CD4-positive, alpha-beta T cell treated with Interleukin-15 for 4 hours (primary cell): ENCODE measurements around the gene BCL2L14.

Experiments
- DNase-seq: peaks from one replicate; pipeline ENCODE4 v3.0.0-alpha.2; 2020; ENCODE audit warnings: low spot score

The BCL2L14 gene

GRCh38 chr12:12070674-12071656 is at the start of gene BCL2L14:
Gene BCL2L14, plus strand, starts transcription at chr12:12070939. Its CDS starts 8,367 bp downstream, at chr12:12079306.
- peak; percentile 19 for DNase-seq

DNA sequence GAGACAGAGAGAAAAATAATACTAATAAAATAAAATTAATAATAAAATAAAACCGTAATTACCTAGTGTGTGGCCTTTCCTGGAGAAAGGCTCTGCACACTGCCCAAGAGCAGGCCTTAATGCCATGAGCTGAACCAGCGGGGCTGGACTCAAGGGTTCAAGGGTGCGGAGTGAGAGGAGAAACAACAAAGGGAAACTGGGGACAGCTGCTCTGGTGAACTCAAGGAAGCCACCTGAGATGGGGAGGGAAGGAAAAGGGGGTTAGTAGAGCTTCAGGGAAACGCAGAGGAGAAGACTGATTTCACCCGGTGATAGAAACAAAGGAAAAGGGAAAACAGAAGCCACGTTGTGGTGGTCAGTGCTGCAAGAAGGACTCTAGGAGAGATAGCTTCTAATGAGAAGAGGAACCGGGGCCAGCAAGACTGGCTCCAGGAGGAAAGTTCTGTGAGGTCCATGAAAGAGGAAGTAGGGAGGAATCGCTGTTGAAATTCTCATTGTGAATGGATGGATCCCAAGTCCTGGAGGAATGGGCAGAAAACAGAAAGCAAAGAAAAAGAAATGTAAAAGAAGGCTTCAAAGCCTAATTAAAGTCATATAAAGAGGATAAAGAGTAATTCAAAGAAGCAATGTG is 48.3 kb upstream of the BCL2L14 start:
- no peak for DNase-seq

DNA sequence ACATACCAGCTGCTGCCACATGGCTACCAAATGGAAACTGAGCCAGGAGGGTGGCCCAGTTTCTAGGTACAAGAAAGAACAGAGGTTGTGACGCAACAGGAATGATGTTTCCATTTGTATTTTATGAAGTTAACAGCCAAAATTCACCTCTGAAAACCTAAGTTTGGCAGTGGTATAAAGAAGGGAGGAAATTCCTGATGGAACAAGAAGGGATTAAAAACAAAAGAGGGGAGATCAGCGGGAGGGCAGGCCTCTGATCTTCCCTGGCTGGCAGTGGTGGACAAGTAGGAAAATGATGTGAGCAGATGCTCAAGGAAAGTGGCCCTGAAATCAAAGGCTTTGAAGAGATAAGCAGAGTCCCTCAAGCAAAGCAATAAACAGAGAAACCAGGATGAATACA is 47.3 kb upstream of the BCL2L14 start:
- no peak for DNase-seq

GRCh38 chr12:12024911-12025682 is 45.6 kb upstream of the BCL2L14 start:
- DNase-seq, result peak; percentile 47

DNA sequence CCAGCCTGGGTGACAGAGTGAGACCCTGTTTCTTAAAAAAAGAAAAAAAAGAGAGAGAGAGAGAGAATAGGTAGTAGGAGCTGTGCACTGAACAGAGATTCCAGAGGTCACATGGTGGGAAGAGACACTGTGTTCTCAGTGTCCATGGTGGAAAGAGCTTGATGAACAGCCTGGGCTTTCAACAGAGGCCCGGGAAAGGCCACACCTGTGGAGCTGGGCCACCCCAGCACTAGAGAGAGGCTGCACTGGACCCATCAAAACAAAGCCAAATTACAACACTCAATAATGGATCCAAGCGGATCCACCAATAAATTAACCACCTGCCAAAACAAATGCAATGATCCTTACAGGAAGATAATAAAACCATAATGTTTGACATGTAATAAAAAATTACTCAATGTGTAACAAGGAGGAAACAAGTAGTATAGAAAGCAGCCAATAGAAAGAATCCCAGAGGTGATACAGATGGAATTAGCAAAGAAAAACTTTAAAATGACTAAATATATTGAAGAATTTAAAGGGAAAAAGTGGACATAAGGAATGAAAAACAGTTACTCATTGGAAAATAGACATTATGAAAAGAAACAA is 44.8 kb upstream of the BCL2L14 start:
- no peak for DNase-seq

- DNase-seq, result no peak
Measured at GRCh38 chr12:12028668-12029402, 41.9 kb upstream of the BCL2L14 start.

DNA sequence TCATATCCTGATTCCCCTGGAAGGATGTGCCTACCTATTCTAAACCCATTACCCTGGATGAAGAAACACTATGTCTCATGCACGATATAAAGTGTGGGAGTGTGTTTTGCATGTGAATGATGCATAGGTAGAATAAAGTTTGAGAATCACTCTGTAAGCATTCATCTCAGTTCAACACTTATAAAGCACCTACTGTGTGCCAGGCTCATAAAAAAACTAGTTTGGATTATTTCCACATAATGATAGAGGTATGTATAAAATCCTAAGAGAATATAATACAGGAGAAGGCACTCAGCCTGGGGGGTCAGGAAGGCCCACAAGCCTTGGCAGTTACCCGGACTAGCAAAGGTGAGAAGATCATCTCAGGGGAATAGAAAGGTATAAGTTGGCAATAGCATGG is 41.1 kb upstream of the BCL2L14 start:
- no peak for DNase-seq

DNA sequence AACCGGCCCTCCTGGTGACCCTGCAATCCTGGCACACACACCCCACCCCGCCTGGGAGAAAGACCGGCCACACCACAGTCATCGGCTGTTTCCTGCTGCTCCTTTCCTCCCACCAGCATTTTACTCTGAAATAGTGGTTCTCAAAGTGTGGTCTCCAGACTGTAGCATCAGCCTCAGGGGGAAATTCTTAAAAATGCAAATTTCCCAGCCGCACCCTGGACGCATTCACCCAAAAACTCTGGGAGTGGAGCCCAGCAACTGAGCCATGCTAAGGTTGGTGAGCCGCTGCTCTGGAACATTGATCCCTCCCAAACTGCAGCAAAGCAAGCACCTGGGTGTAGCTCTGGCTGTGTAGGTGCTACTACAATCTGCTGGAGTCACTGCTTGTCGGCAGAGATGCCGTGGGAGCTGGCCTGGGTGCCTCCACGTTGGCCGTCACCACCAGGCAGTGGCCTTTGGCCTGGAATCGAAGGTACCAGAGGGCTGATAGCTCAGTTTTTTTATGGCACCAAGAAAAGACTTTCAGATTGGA is 38.4 kb upstream of the BCL2L14 start:
- DNase-seq, result no peak

GRCh38 chr12:12032851-12033797 is 37.6 kb upstream of the BCL2L14 start:
- DNase-seq, result peak; percentile 62

DNA sequence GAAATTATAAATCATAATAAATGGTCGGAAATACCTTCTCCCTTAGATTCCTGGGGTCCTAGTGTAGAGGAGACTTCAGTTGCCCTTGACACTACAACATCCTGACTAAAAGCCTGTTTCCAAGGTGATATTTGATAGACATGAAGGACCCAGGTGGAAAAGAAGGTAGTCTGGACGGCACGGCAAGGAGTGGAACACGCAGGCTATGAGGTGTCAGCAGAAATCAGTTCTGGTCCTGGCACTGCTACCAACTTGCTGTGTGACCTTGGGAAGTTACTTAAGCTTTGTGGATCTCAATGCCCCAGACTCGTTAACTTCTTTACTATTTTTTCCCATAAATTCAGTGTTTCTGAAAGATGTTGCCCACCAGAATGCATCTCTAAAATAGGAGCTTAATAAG is 36.9 kb upstream of the BCL2L14 start:
- DNase-seq, result no peak

GRCh38 chr12:12034344-12034743 is 36.4 kb upstream of the BCL2L14 start:
- DNase-seq, result no peak

GRCh38 chr12:12035229-12035628 is 35.5 kb upstream of the BCL2L14 start:
- no peak for DNase-seq

DNA sequence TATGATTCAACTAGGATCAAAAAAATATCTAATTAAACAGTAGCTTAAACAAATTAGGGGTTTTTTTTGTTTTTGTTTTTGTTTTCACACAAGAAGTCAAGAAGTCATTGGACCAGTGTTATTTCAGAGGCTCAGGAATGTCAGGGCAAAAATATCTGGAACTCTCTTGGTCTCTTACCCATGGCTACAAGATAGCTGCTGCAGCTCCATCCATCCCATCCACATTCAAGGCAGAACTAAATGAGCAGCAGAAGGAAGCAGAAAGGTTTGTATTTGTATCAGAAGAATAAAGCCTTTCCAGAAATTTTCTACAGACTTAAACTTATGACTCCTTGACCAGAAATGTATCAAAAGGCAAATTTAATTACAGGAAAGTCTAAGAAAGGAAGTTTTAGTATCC is 33.8 kb upstream of the BCL2L14 start:
- no peak for DNase-seq

GRCh38 chr12:12039897-12040296 is 30.8 kb upstream of the BCL2L14 start:
- no peak for DNase-seq

DNA sequence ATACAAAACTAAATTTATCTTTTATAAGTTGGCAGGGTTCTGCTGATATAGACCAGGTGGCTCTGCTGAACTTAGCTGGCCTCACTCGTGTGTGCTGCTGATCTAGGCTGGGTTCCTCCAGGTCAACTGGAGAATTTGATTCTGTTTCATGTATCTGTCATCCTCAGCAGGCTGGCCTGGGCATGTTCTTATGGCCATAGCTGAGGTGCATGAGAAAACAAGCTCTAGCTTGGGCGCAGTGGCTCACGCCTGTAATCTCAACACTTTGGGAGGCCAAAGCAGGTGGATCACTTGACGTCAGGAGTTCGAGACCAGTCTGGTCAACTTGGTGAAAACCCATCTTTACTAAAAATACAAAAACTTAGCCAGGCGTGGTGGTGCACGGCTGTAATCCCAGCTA is 24.3 kb upstream of the BCL2L14 start:
- no peak for DNase-seq

GRCh38 chr12:12047682-12048081 is 23.1 kb upstream of the BCL2L14 start:
- DNase-seq, result no peak

- DNase-seq, result no peak
Measured at GRCh38 chr12:12048266-12048665, 22.5 kb upstream of the BCL2L14 start.

- no peak for DNase-seq
Measured at GRCh38 chr12:12048714-12049113, 22.0 kb upstream of the BCL2L14 start.

GRCh38 chr12:12051668-12052067 is 19.1 kb upstream of the BCL2L14 start:
- no peak for DNase-seq

GRCh38 chr12:12054993-12055392 is 15.7 kb upstream of the BCL2L14 start:
- no peak for DNase-seq
